GM13976 (cell line): Measurements from ENCODE around the gene PSME2.

Experiments
- DNase-seq: peaks from one replicate; pipeline ENCODE4 v3.0.0; 2012; ENCODE audit warnings: low spot score
- CTCF ChIP-seq: IDR thresholded peaks from 2 replicates; pipeline ENCODE4 v1.5.1; 2012; ENCODE audit warnings: borderline replicate concordance, mild to moderate bottlenecking; ENCODE audit not compliant: insufficient read depth; ENCODE audit errors: extremely low read depth, missing control alignments, control extremely low read depth
- in situ Hi-C: fragments of 300-500 bp; cut with MboI; formaldehyde crosslinking; loops from one replicate; pipeline ENCODE4 v1.12.0; 2022; ENCODE audit warnings: low sequenced_read_pairs, mixed read lengths, inconsistent platforms; ENCODE audit not compliant: unreplicated experiment

PSME2 gene

GRCh38 chr14:24122416-24122815, 24.0 kb downstream of the PSME2 start:
- in situ Hi-C loops, result no loop called here
- no peak for TF ChIP-seq CTCF
- no peak for DNase-seq

- no peak for TF ChIP-seq CTCF
- in situ Hi-C loops, result no loop called here
- no peak for DNase-seq
Measured at GRCh38 chr14:24121210-24121609, 25.2 kb downstream of the PSME2 start.

GRCh38 chr14:24119691-24120090, 26.7 kb downstream of the PSME2 start:
- no peak for TF ChIP-seq CTCF
- in situ Hi-C loops, result no loop called here
- no peak for DNase-seq

GRCh38 chr14:24117179-24117578, 29.2 kb downstream of the PSME2 start:
- TF ChIP-seq CTCF, result no peak
- no peak for DNase-seq
- in situ Hi-C loops, result no loop called here

- no peak for TF ChIP-seq CTCF
- DNase-seq, result no peak
- in situ Hi-C loops, result no loop called here
Measured at GRCh38 chr14:24116128-24116814, 30.1 kb downstream of the PSME2 start.

GRCh38 chr14:24115422-24116127, 30.8 kb downstream of the PSME2 start:
- TF ChIP-seq CTCF, result no peak
- in situ Hi-C loops, result no loop called here
- DNase-seq, result no peak
